ENCODE data around the gene TRPV4.

GRCh38 chr12:109764123-109764522 lies 69.1 kb downstream of the TRPV4 start:
- TF ChIP-seq RAD21 (conservative IDR thresholded peaks at IDR 0.05) (no peak), TAF1 (IDR thresholded peaks at IDR 0.05; ENCODE audit: low read depth) (no peak), EZH2 (IDR thresholded peaks at IDR 0.05; ENCODE audit: borderline replicate concordance, insufficient read depth, low read length, poor library complexity, severe bottlenecking) (no peak), POLR2AphosphoS5 (IDR thresholded peaks at IDR 0.05) (no peak), SMC3 (conservative IDR thresholded peaks at IDR 0.05; ENCODE audit: poor library complexity) (no peak), EP300 (conservative IDR thresholded peaks at IDR 0.05; ENCODE audit: poor library complexity, severe bottlenecking) (no peak), MXI1 (conservative IDR thresholded peaks at IDR 0.05; ENCODE audit: poor library complexity, severe bottlenecking) (no peak)
- TF ChIP-seq, protein P1, sequence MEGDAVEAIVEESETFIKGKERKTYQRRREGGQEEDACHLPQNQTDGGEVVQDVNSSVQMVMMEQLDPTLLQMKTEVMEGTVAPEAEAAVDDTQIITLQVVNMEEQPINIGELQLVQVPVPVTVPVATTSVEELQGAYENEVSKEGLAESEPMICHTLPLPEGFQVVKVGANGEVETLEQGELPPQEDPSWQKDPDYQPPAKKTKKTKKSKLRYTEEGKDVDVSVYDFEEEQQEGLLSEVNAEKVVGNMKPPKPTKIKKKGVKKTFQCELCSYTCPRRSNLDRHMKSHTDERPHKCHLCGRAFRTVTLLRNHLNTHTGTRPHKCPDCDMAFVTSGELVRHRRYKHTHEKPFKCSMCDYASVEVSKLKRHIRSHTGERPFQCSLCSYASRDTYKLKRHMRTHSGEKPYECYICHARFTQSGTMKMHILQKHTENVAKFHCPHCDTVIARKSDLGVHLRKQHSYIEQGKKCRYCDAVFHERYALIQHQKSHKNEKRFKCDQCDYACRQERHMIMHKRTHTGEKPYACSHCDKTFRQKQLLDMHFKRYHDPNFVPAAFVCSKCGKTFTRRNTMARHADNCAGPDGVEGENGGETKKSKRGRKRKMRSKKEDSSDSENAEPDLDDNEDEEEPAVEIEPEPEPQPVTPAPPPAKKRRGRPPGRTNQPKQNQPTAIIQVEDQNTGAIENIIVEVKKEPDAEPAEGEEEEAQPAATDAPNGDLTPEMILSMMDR (IDR thresholded peaks at IDR 0.05; ENCODE audit: poor library complexity, severe bottlenecking) = no peak
- TF ChIP-seq, protein P2, sequence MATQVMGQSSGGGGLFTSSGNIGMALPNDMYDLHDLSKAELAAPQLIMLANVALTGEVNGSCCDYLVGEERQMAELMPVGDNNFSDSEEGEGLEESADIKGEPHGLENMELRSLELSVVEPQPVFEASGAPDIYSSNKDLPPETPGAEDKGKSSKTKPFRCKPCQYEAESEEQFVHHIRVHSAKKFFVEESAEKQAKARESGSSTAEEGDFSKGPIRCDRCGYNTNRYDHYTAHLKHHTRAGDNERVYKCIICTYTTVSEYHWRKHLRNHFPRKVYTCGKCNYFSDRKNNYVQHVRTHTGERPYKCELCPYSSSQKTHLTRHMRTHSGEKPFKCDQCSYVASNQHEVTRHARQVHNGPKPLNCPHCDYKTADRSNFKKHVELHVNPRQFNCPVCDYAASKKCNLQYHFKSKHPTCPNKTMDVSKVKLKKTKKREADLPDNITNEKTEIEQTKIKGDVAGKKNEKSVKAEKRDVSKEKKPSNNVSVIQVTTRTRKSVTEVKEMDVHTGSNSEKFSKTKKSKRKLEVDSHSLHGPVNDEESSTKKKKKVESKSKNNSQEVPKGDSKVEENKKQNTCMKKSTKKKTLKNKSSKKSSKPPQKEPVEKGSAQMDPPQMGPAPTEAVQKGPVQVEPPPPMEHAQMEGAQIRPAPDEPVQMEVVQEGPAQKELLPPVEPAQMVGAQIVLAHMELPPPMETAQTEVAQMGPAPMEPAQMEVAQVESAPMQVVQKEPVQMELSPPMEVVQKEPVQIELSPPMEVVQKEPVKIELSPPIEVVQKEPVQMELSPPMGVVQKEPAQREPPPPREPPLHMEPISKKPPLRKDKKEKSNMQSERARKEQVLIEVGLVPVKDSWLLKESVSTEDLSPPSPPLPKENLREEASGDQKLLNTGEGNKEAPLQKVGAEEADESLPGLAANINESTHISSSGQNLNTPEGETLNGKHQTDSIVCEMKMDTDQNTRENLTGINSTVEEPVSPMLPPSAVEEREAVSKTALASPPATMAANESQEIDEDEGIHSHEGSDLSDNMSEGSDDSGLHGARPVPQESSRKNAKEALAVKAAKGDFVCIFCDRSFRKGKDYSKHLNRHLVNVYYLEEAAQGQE (IDR thresholded peaks at IDR 0.05; ENCODE audit: borderline replicate concordance) = no peak
